ENCODE data around the gene CROCC2. TPM values are rescaled to one million over a fixed set of nuclear protein-coding genes. Genes with fewer than 3 reads are reported as not detected.

The CROCC2 gene
- total RNA-seq, 4 donors from 2014 or later = 0.27 to 0.83 TPM; not detected in 2

DNA sequence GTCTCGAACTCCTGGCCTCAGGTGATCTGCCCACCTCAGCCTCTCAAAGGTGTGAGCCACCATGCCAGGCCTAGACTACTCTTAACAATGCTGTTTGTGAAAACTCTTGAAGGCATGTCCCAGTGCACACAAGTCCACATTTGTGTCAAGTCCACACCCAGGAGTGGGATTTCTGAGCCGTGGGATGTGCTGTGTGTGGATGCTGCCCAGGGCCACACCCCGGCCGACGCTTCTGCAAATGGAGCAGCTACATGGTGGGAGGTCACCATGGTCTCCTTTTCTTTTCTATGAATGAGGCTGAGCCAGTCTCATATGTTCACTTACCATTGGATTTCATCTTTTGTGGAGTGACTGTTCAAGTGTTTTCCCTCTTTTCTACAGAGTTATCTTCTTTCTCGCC, 108.1 kb downstream of the CROCC2 start:
- DNase-seq = peak in 1 of 3 donors; percentile 11
- peaks cover 0 to 17% (median 0%) of the 10 kb centered on the region in 4 donors for H3K4me1 ChIP-seq
- H3K36me3 ChIP-seq = no peaks in the 10 kb centered on the region
- TF ChIP-seq, protein P1, sequence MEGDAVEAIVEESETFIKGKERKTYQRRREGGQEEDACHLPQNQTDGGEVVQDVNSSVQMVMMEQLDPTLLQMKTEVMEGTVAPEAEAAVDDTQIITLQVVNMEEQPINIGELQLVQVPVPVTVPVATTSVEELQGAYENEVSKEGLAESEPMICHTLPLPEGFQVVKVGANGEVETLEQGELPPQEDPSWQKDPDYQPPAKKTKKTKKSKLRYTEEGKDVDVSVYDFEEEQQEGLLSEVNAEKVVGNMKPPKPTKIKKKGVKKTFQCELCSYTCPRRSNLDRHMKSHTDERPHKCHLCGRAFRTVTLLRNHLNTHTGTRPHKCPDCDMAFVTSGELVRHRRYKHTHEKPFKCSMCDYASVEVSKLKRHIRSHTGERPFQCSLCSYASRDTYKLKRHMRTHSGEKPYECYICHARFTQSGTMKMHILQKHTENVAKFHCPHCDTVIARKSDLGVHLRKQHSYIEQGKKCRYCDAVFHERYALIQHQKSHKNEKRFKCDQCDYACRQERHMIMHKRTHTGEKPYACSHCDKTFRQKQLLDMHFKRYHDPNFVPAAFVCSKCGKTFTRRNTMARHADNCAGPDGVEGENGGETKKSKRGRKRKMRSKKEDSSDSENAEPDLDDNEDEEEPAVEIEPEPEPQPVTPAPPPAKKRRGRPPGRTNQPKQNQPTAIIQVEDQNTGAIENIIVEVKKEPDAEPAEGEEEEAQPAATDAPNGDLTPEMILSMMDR (IDR thresholded peaks at IDR 0.05) = no peak
- TF ChIP-seq POLR2A (IDR thresholded peaks at IDR 0.05) = no peak
- H3K27ac ChIP-seq = no peak overlapping the region
- H3K27me3 ChIP-seq = no peaks in the 10 kb centered on the region
- H3K9me3 ChIP-seq = no peaks in the 10 kb centered on the region
- H3K4me3 ChIP-seq = no peak overlapping the region

DNA sequence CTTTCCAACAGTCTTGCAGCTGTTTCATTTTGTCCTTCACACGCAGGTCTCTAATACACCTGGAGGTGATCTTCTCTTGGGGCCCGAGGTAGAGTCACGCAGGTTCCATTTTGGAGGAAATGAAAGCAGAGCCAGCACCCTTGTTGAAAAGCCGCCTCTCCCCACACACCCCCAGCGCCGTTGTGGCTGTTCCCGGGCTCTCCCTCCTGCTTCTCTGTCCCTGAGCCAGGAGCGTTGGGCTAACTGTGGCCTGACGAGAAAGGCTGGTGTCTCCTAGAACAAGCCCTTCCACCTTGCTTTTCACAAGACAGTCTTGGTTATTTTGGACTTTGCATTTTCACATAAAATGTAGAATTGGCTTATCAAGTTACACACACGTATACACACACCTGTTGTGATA, 108.6 kb downstream of the CROCC2 start:
- Histone ChIP-seq H3K4me3 (no peak overlapping the region), H3K27ac (no peak overlapping the region), H3K27me3 (no peaks in the 10 kb centered on the region), H3K9me3 (no peaks in the 10 kb centered on the region), H3K4me1 (peaks cover 0 to 11% (median 0%) of the 10 kb centered on the region in 4 donors), H3K36me3 (no peaks in the 10 kb centered on the region)
- DNase-seq = no peak
- no peak for TF ChIP-seq POLR2A (IDR thresholded peaks at IDR 0.05)

DNA sequence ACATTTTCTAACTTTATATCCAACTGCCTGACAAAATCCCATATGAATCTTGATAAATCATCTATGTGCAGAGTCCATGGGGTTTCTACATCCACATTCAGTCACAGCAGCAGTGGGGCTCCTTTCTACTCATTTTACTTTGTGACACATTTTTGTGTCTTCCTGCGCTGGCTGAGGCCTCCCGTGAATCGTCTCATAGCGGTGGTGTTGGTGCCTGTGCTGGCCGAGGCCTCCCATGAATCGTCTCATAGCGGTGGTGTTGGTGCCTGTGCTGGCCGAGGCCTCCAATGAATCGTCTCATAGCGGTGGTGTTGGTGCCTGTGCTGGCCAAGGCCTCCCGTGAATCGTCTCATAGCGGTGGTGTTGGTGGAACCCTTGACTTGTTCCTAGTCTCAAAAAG, 109.3 kb downstream of the CROCC2 start:
- peak in 1 of 3 donors; percentile 13 for DNase-seq
- Histone ChIP-seq H3K4me1 (peaks cover 0 to 4% (median 0%) of the 10 kb centered on the region in 4 donors), H3K36me3 (no peaks in the 10 kb centered on the region), H3K9me3 (no peaks in the 10 kb centered on the region), H3K27ac (no peak overlapping the region), H3K4me3 (no peak overlapping the region), H3K27me3 (no peaks in the 10 kb centered on the region)
- TF ChIP-seq POLR2A (IDR thresholded peaks at IDR 0.05) = no peak
- TF ChIP-seq, protein P1 (IDR thresholded peaks at IDR 0.05) = no peak

DNA sequence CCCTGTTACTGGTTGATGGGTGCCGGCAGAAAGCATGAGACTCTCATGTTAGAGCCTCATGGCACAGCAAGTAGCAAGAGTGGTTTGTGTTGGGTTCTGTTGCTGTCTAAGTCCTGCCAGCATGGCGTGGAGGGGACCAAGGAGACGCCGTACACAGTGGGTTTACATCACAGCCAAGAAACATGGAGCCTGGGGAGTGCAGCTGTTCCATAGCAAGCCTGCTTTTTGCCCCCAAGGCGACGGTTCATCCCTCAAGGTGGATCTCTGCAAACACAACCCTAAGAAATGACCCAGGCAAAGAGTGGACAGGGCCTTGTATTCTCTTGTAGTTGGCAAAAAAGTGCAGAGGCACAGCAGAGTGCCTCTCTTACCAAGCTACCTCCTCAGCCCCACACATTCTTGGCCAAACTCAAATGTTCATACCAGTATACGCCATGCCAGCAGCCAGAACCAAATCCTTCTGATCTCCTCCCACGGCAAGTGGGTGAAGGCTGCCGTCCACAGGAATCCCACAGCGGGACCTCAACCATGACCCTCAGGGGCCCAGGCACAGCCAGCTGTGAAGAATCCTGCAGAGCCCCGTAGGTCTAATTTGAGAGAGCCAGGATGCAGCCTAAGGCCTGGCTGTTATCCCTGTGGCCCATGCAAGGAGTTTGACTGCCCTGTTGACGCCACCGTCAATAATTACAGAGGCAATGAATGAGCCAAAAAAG, 111.2 kb downstream of the CROCC2 start:
- no peak overlapping the region for H3K4me3 ChIP-seq

DNA sequence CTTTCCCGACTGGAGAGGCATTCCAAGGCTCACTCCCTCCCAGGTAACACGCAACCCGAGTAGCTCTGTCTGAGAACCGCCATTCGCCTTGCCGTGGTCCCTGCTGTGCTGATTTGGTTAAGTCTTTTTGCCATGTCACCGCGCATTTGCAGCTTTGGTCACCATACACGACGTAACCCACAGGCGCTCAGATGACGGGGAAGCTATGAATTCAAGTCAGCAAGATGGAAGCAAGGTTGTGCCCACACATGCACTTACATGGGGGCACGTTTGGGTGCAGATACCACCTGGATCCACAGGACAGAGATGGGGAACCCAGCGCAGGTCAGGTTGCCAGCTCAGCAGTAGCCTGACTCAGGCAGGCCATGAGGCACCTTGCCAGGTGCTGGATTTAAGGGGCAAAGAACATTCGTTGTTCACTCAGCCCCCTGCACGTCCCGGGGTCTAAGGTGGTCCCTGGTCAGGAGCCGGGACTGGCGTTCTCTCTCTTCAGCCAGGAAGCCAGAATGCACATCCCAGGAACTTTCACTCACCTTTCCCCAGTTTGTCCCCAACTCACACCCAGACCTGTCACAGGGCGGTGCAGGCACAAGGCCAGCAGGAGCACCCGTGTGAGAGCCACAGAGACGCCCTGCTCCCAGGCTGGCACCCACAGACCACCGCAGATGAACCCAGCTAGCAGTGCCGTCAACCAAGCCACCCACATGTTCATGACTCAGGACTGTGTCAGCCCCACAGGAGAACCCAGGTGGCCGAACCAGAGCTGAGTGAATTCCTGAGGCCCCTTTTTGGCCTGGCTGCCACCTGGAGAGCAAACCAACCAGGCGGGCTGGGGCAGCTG, 112.1 kb downstream of the CROCC2 start:
- DNase-seq = peak in 1 of 3 donors; percentile 5
- H3K4me1 ChIP-seq = no peaks in the 10 kb centered on the region
- no peaks in the 10 kb centered on the region for H3K9me3 ChIP-seq
- TF ChIP-seq, protein P1 (IDR thresholded peaks at IDR 0.05) = no peak
- no peak for TF ChIP-seq POLR2A (IDR thresholded peaks at IDR 0.05)
- no peak overlapping the region for H3K27ac ChIP-seq
- H3K27me3 ChIP-seq = no peaks in the 10 kb centered on the region
- H3K36me3 ChIP-seq = no peaks in the 10 kb centered on the region
- H3K4me3 ChIP-seq = no peak overlapping the region

More for the DNA sequence above, 111.2 kb downstream of the CROCC2 start:
- peak in 1 of 3 donors; percentile 3 for DNase-seq
- H3K36me3 ChIP-seq = no peaks in the 10 kb centered on the region
- no peak overlapping the region for H3K27ac ChIP-seq
- H3K9me3 ChIP-seq = no peaks in the 10 kb centered on the region
- H3K4me1 ChIP-seq = no peaks in the 10 kb centered on the region
- H3K27me3 ChIP-seq = no peaks in the 10 kb centered on the region
- TF ChIP-seq, protein P1 (IDR thresholded peaks at IDR 0.05) = no peak
- TF ChIP-seq POLR2A (IDR thresholded peaks at IDR 0.05) = no peak

All from Peyer's patch (tissue), 4 donors.